K562 (cell line): ENCODE measurements around the gene SLC5A3. TPM values are rescaled to one million over a fixed set of nuclear protein-coding genes. Genes with fewer than 3 reads are reported as not detected.

Experiments
- CBFA2T2 ChIP-seq: fragments of 450-650 bp; conservative IDR thresholded peaks from 2 replicates; pipeline ENCODE4 v1.6.1; 2017; ENCODE audit warnings: mild to moderate bottlenecking
- ETV5 ChIP-seq: sonication (generic); formaldehyde crosslinking; IDR thresholded peaks from 2 replicates; pipeline ENCODE4 v1.4.0; 2020; ENCODE audit warnings: low read depth, mild to moderate bottlenecking, missing genetic modification reagents
- GABPB1 ChIP-seq: sonication (generic); formaldehyde crosslinking; IDR thresholded peaks from 2 replicates; pipeline ENCODE4 v1.8.0; 2022; ENCODE audit warnings: mild to moderate bottlenecking, missing genetic modification reagents
- IRF2 ChIP-seq: sonication (generic); formaldehyde crosslinking; IDR thresholded peaks from 2 replicates; pipeline ENCODE4 v1.8.1; 2022; ENCODE audit warnings: mild to moderate bottlenecking, missing genetic modification reagents
- RAD51 ChIP-seq: fragments of 450-650 bp; IDR thresholded peaks from 2 replicates; pipeline ENCODE4 v1.7.1; 2016; ENCODE audit warnings: low read depth, mild to moderate bottlenecking, borderline replicate concordance
- RBM22 ChIP-seq: fragments of 200-400 bp; formaldehyde crosslinking; IDR thresholded peaks from 2 replicates; pipeline ENCODE4 v1.6.1; 2018; ENCODE audit warnings: low read length, low read depth; ENCODE audit not compliant: poor library complexity, severe bottlenecking
- RBM25 ChIP-seq: fragments of 200-400 bp; formaldehyde crosslinking; IDR thresholded peaks from 2 replicates; pipeline ENCODE4 v1.6.1; 2018; ENCODE audit warnings: low read length, low read depth, moderate library complexity; ENCODE audit not compliant: severe bottlenecking
- SMAD2 ChIP-seq: fragments of 150-350 bp; IDR thresholded peaks from 2 replicates; pipeline ENCODE4 v1.6.1; 2014; ENCODE audit warnings: low read depth, mild to moderate bottlenecking, low read length
- TEAD1 ChIP-seq, 2 experiments: fragments of 450-650 bp in 1 of 2; sonication (generic) in 1 of 2; formaldehyde crosslinking; IDR thresholded peaks; 2 replicates each; pipeline versions ENCODE4 v1.4.0 to v1.8.0; 2020 to 2022; ENCODE audit warnings: mild to moderate bottlenecking in 2 of 2, missing genetic modification reagents in 1 of 2
- ZNF174 ChIP-seq: fragments of 250-450 bp; sonication (Bioruptor Pico); IDR thresholded peaks from 2 replicates; pipeline ENCODE4 v1.4.0; 2020; ENCODE audit warnings: mild to moderate bottlenecking
- polyA plus RNA-seq, 8 experiments: library from polyadenylated mRNA; depleted of rRNA in 4 of 8; stranded (reverse) in 5 of 8; unstranded in 3 of 8; fragments of >200 nt; fragmentation: Nextera tagmentation in 2 of 8; fragmentation: Illumina TruSeq in 1 of 8; extraction: Ambion mirVana in 2 of 8; extraction: Trizol in 1 of 8; gene quantifications; 2 replicates each; pipeline versions ENCODE4 v1.2.1 to v1.2.3, GENCODE V29; 2011 to 2014; ENCODE audit warnings: inconsistent platforms in 1 of 8, missing spikeins in 1 of 8
- total RNA-seq, 7 experiments: library from RNA; depleted of rRNA in 6 of 7; stranded (reverse); fragments of >200 nt in 6 of 7; fragmentation: Illumina TruSeq in 2 of 7; extraction: Trizol in 2 of 7; gene quantifications; 2 replicates each; pipeline versions ENCODE4 v1.2.1 to v1.2.3, GENCODE V29; 2011 to 2021; ENCODE audit warnings: low replicate concordance in 1 of 7
- TF ChIP-seq, protein P1 (sequence below): sonication (generic); formaldehyde crosslinking; IDR thresholded peaks from 2 replicates; pipeline ENCODE4 v1.5.0; 2020; ENCODE audit warnings: missing genetic modification reagents
- TF ChIP-seq, protein P2 (sequence below): fragments of 250-450 bp; sonication (Bioruptor Pico); IDR thresholded peaks from 2 replicates; pipeline ENCODE4 v1.5.0; 2021
- TF ChIP-seq, protein P3 (sequence below), 2 experiments: fragments of 450-650 bp in 1 of 2; sonication (generic) in 1 of 2; formaldehyde crosslinking in 1 of 2; IDR thresholded peaks in 1 of 2; conservative IDR thresholded peaks in 1 of 2; 2 replicates each; pipeline versions ENCODE4 v1.6.1 to v1.8.1; 2016 to 2023; ENCODE audit warnings: mild to moderate bottlenecking in 2 of 2, moderate library complexity in 2 of 2, inconsistent platforms in 1 of 2, missing genetic modification reagents in 1 of 2
- TF ChIP-seq, protein P4 (sequence below), 3 experiments: fragments of 200-800 bp in 1 of 3; fragments of 250-450 bp in 1 of 3; fragments of 450-650 bp in 1 of 3; sonication (Bioruptor Pico) in 1 of 3; sonication (Bioruptor generic) in 1 of 3; formaldehyde crosslinking in 1 of 3; IDR thresholded peaks; 2 replicates each; pipeline versions ENCODE4 v1.6.1 to v1.8.0; 2016 to 2022; ENCODE audit warnings: mild to moderate bottlenecking in 2 of 3, missing genetic modification characterization in 2 of 3, missing compliant biosample characterization in 1 of 3, moderate library complexity in 1 of 3
- TF ChIP-seq, protein P5 (sequence below): sonication (generic); formaldehyde crosslinking; IDR thresholded peaks from 2 replicates; pipeline ENCODE4 v1.8.0; 2022; ENCODE audit warnings: mild to moderate bottlenecking, missing genetic modification reagents

SLC5A3 gene
- total and polyA plus RNA-seq, 9 of the 15 experiments (the other 6 are each of a cell fraction or from before 2014, with no cell fraction given), result 2.9 to 20.6 (median 9.0) TPM

DNA sequence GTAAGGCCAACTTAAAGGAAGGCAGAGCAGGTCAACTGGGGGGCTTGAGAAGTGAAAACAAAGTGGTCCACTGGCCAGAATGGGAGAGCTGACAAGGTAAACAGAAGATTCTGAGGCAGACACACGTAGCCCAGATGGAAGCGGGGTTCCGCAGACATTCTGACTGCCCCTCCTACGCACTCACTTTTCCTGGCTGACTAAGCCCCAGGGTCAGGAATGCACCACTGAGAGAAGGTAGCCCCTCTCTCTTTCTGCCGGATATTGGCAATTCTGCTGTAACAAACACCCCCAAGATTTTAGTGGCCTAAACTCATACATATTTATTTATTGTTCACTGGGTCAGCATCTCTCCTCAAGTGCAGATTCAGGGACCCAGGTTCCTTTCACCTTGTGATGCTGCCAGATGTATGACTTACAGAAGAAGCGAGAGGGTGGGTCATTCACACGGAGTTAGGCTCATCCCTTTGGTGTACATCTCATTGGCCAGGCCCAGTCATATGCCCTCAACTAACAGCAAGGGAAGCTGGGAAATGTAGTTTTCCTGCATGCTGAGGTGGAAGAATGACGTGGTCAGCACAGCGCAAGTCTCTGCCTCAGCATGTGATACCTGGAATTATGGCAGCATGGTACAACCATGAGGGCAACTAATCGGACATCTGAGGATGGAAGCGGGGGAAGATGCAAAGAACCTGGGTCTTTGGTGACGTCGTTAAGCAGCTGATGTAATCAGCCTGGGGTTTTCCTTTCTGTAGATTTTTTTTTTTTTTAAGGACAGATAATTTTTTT, 43.4 kb upstream of the SLC5A3 start (continued):
- TF ChIP-seq, protein P1, sequence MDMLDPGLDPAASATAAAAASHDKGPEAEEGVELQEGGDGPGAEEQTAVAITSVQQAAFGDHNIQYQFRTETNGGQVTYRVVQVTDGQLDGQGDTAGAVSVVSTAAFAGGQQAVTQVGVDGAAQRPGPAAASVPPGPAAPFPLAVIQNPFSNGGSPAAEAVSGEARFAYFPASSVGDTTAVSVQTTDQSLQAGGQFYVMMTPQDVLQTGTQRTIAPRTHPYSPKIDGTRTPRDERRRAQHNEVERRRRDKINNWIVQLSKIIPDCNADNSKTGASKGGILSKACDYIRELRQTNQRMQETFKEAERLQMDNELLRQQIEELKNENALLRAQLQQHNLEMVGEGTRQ (CRISPR knock-in tag), result peak; percentile 99
- TF ChIP-seq IRF2 (CRISPR knock-in tag) (no peak), RBM25 (peak; percentile 82), ZNF174 (CRISPR knock-in tag) (no peak), CBFA2T2 (peak; percentile 72), SMAD2 (no peak), RBM22 (no peak), RAD51 (peak; percentile 96), TEAD1 (CRISPR knock-in tag; IDR thresholded peaks at IDR 0.05) (peak in 1 of 2 experiments; percentile 46; a peak in 1 of 4 replicates), GABPB1 (CRISPR knock-in tag) (peak; percentile 67), ETV5 (CRISPR knock-in tag) (peak; percentile 32; the same call in 1 of the 2 replicates)
- TF ChIP-seq, protein P2, sequence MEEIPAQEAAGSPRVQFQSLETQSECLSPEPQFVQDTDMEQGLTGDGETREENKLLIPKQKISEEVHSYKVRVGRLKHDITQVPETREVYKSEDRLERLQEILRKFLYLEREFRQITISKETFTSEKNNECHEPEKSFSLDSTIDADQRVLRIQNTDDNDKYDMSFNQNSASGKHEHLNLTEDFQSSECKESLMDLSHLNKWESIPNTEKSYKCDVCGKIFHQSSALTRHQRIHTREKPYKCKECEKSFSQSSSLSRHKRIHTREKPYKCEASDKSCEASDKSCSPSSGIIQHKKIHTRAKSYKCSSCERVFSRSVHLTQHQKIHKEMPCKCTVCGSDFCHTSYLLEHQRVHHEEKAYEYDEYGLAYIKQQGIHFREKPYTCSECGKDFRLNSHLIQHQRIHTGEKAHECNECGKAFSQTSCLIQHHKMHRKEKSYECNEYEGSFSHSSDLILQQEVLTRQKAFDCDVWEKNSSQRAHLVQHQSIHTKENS (CRISPR knock-in tag), result no peak
- TF ChIP-seq, protein P3, sequence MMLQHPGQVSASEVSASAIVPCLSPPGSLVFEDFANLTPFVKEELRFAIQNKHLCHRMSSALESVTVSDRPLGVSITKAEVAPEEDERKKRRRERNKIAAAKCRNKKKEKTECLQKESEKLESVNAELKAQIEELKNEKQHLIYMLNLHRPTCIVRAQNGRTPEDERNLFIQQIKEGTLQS (IDR thresholded peaks at IDR 0.05), result peak; percentile 89
- TF ChIP-seq, protein P3 (CRISPR knock-in tag; conservative IDR thresholded peaks at IDR 0.05), result no peak
- TF ChIP-seq, protein P4, sequence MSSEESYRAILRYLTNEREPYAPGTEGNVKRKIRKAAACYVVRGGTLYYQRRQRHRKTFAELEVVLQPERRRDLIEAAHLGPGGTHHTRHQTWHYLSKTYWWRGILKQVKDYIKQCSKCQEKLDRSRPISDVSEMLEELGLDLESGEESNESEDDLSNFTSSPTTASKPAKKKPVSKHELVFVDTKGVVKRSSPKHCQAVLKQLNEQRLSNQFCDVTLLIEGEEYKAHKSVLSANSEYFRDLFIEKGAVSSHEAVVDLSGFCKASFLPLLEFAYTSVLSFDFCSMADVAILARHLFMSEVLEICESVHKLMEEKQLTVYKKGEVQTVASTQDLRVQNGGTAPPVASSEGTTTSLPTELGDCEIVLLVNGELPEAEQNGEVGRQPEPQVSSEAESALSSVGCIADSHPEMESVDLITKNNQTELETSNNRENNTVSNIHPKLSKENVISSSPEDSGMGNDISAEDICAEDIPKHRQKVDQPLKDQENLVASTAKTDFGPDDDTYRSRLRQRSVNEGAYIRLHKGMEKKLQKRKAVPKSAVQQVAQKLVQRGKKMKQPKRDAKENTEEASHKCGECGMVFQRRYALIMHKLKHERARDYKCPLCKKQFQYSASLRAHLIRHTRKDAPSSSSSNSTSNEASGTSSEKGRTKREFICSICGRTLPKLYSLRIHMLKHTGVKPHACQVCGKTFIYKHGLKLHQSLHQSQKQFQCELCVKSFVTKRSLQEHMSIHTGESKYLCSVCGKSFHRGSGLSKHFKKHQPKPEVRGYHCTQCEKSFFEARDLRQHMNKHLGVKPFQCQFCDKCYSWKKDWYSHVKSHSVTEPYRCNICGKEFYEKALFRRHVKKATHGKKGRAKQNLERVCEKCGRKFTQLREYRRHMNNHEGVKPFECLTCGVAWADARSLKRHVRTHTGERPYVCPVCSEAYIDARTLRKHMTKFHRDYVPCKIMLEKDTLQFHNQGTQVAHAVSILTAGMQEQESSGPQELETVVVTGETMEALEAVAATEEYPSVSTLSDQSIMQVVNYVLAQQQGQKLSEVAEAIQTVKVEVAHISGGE (CRISPR knock-in tag; IDR thresholded peaks at IDR 0.05), result peak in 1 of 3 experiments; percentile 33; a peak in 1 of 6 replicates
- TF ChIP-seq, protein P5, sequence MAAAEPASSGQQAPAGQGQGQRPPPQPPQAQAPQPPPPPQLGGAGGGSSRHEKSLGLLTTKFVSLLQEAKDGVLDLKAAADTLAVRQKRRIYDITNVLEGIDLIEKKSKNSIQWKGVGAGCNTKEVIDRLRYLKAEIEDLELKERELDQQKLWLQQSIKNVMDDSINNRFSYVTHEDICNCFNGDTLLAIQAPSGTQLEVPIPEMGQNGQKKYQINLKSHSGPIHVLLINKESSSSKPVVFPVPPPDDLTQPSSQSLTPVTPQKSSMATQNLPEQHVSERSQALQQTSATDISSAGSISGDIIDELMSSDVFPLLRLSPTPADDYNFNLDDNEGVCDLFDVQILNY (CRISPR knock-in tag), result no peak
